Measurements from ENCODE around the gene CTSZ. TPM values are rescaled to one million over a fixed set of nuclear protein-coding genes. Genes with fewer than 3 reads are reported as not detected.

The CTSZ gene
- total RNA-seq, 2 donors from 2014 or later, result 274 to 303 TPM

- Histone ChIP-seq H3K9me3 (no peaks in the 10 kb centered on the region), H3K27ac (no peak overlapping the region), H3K27me3 (no peaks in the 10 kb centered on the region), H3K36me3 (no peaks in the 10 kb centered on the region), H3K4me1 (no peaks in the 10 kb centered on the region), H3K4me3 (no peak overlapping the region), H3K9ac (ENCODE audit: low read depth in 2 of 2, low read length in 2 of 2) (no peak overlapping the region)
- DNase-seq, result no peak
- intact Hi-C loops (cut with DNase I), result no loop called here
- TF ChIP-seq CTCF (IDR thresholded peaks at IDR 0.05), result no peak
Measured at GRCh38 chr20:59022754-59023153, 15.7 kb upstream of the CTSZ start.

- no peak for DNase-seq
- Histone ChIP-seq H3K4me3 (no peak overlapping the region), H3K4me1 (no peaks in the 10 kb centered on the region), H3K36me3 (no peaks in the 10 kb centered on the region), H3K9ac (ENCODE audit: low read depth in 2 of 2, low read length in 2 of 2) (no peak overlapping the region), H3K27me3 (no peaks in the 10 kb centered on the region), H3K9me3 (no peaks in the 10 kb centered on the region), H3K27ac (no peak overlapping the region)
- TF ChIP-seq CTCF (IDR thresholded peaks at IDR 0.05), result no peak
- intact Hi-C loops (cut with DNase I), result no loop called here
Measured at GRCh38 chr20:59020938-59021551, 14.0 kb upstream of the CTSZ start.

- intact Hi-C loops (cut with DNase I), result no loop called here
- Histone ChIP-seq H3K9ac (ENCODE audit: low read depth in 2 of 2, low read length in 2 of 2) (no peak within 1 kb of the TSS), H3K27me3 (no peaks in the 10 kb centered on the region), H3K4me1 (no peaks in the 10 kb centered on the region), H3K27ac (no peak within 1 kb of the TSS), H3K36me3 (no peaks in the 10 kb centered on the region), H3K9me3 (no peaks in the 10 kb centered on the region), H3K4me3 (no peak within 1 kb of the TSS)
- TF ChIP-seq CTCF (IDR thresholded peaks at IDR 0.05), result no peak
- no peak for DNase-seq
Measured at GRCh38 chr20:59019217-59019616, 12.2 kb upstream of the CTSZ start, which contains the start of gene TUBB1. TSS of gene TUBB1 (plus strand) at chr20:59019429. CDS start at chr20:59019523, 94 bp downstream.

- Histone ChIP-seq H3K27ac (no peak overlapping the region), H3K27me3 (no peaks in the 10 kb centered on the region), H3K9ac (ENCODE audit: low read depth in 2 of 2, low read length in 2 of 2) (no peak overlapping the region), H3K9me3 (no peaks in the 10 kb centered on the region), H3K4me3 (no peak overlapping the region), H3K36me3 (no peaks in the 10 kb centered on the region), H3K4me1 (no peaks in the 10 kb centered on the region)
- DNase-seq, result no peak
- TF ChIP-seq CTCF (IDR thresholded peaks at IDR 0.05), result no peak
- intact Hi-C loops (cut with DNase I), result no loop called here
Measured at GRCh38 chr20:59018817-59019216, 11.8 kb upstream of the CTSZ start.

GRCh38 chr20:59017493-59018231, 10.6 kb upstream of the CTSZ start:
- Histone ChIP-seq H3K9me3 (no peaks in the 10 kb centered on the region), H3K27me3 (no peaks in the 10 kb centered on the region), H3K9ac (ENCODE audit: low read depth in 2 of 2, low read length in 2 of 2) (no peak overlapping the region), H3K4me3 (no peak overlapping the region), H3K27ac (no peak overlapping the region), H3K36me3 (no peaks in the 10 kb centered on the region), H3K4me1 (no peaks in the 10 kb centered on the region)
- no peak for DNase-seq
- no peak for TF ChIP-seq CTCF (IDR thresholded peaks at IDR 0.05)
- intact Hi-C loops (cut with DNase I), result no loop called here
